ENCODE results near the gene C1orf159. TPM values are rescaled to one million over a fixed set of nuclear protein-coding genes. Genes with fewer than 3 reads are reported as not detected.

C1orf159 gene
- total RNA-seq, 1 experiment from 2014 or later: 32.4 TPM

DNA sequence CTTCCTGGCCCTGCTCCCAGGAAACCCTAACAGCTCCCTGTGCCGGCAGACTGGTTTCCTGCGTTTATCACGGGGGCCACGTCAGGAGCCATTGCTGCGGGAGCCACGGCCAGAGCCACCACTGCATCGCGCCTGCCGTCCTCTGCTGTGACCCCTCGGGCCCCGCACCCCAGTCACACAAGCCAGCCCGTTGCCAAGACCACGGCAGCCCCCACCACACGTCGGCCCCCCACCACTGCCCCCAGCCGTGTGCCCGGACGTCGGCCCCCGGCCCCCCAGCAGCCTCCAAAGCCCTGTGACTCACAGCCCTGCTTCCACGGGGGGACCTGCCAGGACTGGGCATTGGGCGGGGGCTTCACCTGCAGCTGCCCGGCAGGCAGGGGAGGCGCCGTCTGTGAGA is 67.9 kb downstream of the C1orf159 start:
- H3K36me3 Mint-ChIP-seq (ENCODE audit: insufficient read depth, unreplicated experiment): peaks cover 58% of the 10 kb centered on the region
- TF ChIP-seq, protein P1, sequence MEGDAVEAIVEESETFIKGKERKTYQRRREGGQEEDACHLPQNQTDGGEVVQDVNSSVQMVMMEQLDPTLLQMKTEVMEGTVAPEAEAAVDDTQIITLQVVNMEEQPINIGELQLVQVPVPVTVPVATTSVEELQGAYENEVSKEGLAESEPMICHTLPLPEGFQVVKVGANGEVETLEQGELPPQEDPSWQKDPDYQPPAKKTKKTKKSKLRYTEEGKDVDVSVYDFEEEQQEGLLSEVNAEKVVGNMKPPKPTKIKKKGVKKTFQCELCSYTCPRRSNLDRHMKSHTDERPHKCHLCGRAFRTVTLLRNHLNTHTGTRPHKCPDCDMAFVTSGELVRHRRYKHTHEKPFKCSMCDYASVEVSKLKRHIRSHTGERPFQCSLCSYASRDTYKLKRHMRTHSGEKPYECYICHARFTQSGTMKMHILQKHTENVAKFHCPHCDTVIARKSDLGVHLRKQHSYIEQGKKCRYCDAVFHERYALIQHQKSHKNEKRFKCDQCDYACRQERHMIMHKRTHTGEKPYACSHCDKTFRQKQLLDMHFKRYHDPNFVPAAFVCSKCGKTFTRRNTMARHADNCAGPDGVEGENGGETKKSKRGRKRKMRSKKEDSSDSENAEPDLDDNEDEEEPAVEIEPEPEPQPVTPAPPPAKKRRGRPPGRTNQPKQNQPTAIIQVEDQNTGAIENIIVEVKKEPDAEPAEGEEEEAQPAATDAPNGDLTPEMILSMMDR (IDR thresholded peaks at IDR 0.05; ENCODE audit: unreplicated experiment): no peak
- no peak for DNase-seq
- no peak overlapping the region for H3K27ac Mint-ChIP-seq (ENCODE audit: unreplicated experiment)
- intact Hi-C loops (cut with micrococcal nuclease; ENCODE audit: unreplicated experiment): no loop called here
- no peak overlapping the region for H3K4me3 Mint-ChIP-seq (ENCODE audit: low read depth, unreplicated experiment)
- no peaks in the 10 kb centered on the region for H3K9me3 Mint-ChIP-seq (ENCODE audit: low read depth, unreplicated experiment)
- H3K27me3 Mint-ChIP-seq (ENCODE audit: unreplicated experiment): no peaks in the 10 kb centered on the region
- no TSS peak for BruUV-seq (replicated peaks)
- CTCF ChIA-PET: no interaction called here
- H3K4me1 Mint-ChIP-seq (ENCODE audit: low read depth, unreplicated experiment): no peaks in the 10 kb centered on the region

DNA sequence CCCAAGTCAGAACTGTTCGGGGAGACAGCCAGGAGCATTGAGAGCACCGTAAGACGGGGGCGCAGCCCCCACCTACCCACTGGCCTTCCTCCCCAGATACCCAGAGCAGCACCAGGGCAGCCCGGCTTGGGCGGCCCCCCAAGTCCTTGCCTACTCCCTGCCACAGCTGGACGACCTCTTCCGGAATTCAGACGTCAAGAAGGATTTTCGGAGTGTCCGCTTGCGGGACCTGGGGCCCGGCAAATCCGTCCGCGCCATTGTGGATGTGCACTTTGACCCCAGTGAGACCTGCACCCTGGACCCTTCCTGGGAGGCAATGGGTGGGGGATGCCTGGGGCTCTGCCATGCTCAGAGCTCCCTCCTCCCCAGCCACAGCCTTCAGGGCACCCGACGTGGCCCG is 68.5 kb downstream of the C1orf159 start:
- CTCF ChIA-PET: no interaction called here
- DNase-seq: no peak
- BruUV-seq (replicated peaks): no TSS peak

DNA sequence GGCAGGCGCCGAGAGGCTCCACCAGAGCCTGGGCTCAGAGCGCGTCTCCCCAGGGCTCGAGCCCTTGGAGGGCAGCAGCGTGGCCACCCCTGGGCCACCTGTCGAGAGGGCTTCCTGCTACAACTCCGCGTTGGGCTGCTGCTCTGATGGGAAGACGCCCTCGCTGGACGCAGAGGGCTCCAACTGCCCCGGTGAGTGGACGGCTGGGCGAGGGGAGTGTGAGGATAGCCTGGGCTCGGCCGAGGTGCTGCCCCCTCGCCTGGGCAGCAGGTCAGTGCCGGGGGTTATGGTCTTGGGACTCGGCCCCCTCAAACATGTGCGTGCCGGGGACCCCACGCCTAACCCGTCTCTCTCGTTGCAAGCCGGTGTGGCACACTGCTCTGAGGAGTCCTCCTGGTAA is 69.1 kb downstream of the C1orf159 start:
- no peak overlapping the region for H3K27ac Mint-ChIP-seq (ENCODE audit: unreplicated experiment)
- CTCF ChIA-PET: no interaction called here

More for the DNA sequence above, 68.5 kb downstream of the C1orf159 start:
- H3K4me3 Mint-ChIP-seq (ENCODE audit: low read depth, unreplicated experiment): no peak overlapping the region
- no peaks in the 10 kb centered on the region for H3K9me3 Mint-ChIP-seq (ENCODE audit: low read depth, unreplicated experiment)
- peaks cover 58% of the 10 kb centered on the region for H3K36me3 Mint-ChIP-seq (ENCODE audit: insufficient read depth, unreplicated experiment)
- TF ChIP-seq, protein P1 (IDR thresholded peaks at IDR 0.05; ENCODE audit: unreplicated experiment): no peak
- H3K27ac Mint-ChIP-seq (ENCODE audit: unreplicated experiment): no peak overlapping the region
- H3K27me3 Mint-ChIP-seq (ENCODE audit: unreplicated experiment): no peaks in the 10 kb centered on the region
- intact Hi-C loops (cut with micrococcal nuclease; ENCODE audit: unreplicated experiment): no loop called here
- no peaks in the 10 kb centered on the region for H3K4me1 Mint-ChIP-seq (ENCODE audit: low read depth, unreplicated experiment)

DNA sequence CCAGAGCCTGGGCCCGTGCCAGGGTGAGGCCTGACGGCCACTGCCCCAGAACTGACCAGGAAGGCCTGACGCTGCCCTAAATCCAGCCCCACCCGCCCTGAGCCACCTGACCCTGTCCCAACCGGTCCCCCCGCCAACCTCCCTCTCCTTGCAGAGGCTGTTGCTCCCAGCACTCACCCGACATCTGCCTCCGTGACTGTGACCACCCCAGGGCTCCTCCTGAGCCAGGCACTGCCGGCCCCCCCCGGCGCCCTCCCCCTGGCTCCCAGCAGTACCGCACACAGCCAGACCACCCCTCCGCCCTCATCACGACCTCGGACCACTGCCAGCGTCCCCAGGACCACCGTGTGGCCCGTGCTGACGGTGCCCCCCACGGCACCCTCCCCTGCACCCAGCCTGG is 69.6 kb downstream of the C1orf159 start:
- Mint-ChIP-seq H3K9me3 (ENCODE audit: low read depth, unreplicated experiment) (no peaks in the 10 kb centered on the region), H3K4me1 (ENCODE audit: low read depth, unreplicated experiment) (no peaks in the 10 kb centered on the region), H3K36me3 (ENCODE audit: insufficient read depth, unreplicated experiment) (peaks cover 55% of the 10 kb centered on the region), H3K27ac (ENCODE audit: unreplicated experiment) (no peak overlapping the region), H3K27me3 (ENCODE audit: unreplicated experiment) (no peaks in the 10 kb centered on the region), H3K4me3 (ENCODE audit: low read depth, unreplicated experiment) (no peak overlapping the region)
- DNase-seq: no peak
- no TSS peak for BruUV-seq (replicated peaks)
- CTCF ChIA-PET: no interaction called here
- intact Hi-C loops (cut with micrococcal nuclease; ENCODE audit: unreplicated experiment): no loop called here
- TF ChIP-seq, protein P1 (IDR thresholded peaks at IDR 0.05; ENCODE audit: unreplicated experiment): no peak

More for the DNA sequence above, 69.1 kb downstream of the C1orf159 start:
- H3K27me3 Mint-ChIP-seq (ENCODE audit: unreplicated experiment): no peaks in the 10 kb centered on the region
- no peaks in the 10 kb centered on the region for H3K9me3 Mint-ChIP-seq (ENCODE audit: low read depth, unreplicated experiment)
- no peak overlapping the region for H3K4me3 Mint-ChIP-seq (ENCODE audit: low read depth, unreplicated experiment)
- DNase-seq: no peak
- H3K4me1 Mint-ChIP-seq (ENCODE audit: low read depth, unreplicated experiment): no peaks in the 10 kb centered on the region
- intact Hi-C loops (cut with micrococcal nuclease; ENCODE audit: unreplicated experiment): no loop called here
- no TSS peak for BruUV-seq (replicated peaks)
- TF ChIP-seq, protein P1 (IDR thresholded peaks at IDR 0.05; ENCODE audit: unreplicated experiment): no peak
- peaks cover 56% of the 10 kb centered on the region for H3K36me3 Mint-ChIP-seq (ENCODE audit: insufficient read depth, unreplicated experiment)

Data from Calu3 (cell line).